HG02759 (cell line): ENCODE measurements around the gene JMJD7.

Experiments used
- ATAC-seq: cut with Tn5 transposase; IDR thresholded peaks from one replicate; pipeline ENCODE4 v1.9.1; 2021; ENCODE audit warnings: mild to moderate bottlenecking, moderate library complexity; ENCODE audit not compliant: unreplicated experiment

Gene JMJD7

GRCh38 chr15:41881086-41881485, 53.2 kb downstream of the JMJD7 start:
- ATAC-seq, result no peak

DNA sequence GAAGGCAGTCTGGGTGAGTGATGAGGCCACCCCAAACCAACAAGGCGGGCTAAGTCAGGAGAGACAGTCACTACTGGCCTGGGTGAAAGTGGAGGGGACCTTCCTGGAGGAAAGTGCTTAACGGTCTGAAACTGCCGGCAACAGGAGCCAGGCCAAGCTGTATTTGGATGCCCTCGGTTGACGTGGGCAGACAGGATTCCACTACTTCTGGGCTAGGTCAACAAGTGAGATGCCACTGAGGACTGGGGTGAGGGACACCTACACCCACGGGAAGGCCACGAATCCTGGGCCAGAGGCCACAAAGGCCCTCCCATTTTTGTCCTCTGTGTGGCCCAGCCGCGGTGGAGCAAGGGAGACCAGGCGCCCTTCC, 53.6 kb downstream of the JMJD7 start:
- no peak for ATAC-seq

DNA sequence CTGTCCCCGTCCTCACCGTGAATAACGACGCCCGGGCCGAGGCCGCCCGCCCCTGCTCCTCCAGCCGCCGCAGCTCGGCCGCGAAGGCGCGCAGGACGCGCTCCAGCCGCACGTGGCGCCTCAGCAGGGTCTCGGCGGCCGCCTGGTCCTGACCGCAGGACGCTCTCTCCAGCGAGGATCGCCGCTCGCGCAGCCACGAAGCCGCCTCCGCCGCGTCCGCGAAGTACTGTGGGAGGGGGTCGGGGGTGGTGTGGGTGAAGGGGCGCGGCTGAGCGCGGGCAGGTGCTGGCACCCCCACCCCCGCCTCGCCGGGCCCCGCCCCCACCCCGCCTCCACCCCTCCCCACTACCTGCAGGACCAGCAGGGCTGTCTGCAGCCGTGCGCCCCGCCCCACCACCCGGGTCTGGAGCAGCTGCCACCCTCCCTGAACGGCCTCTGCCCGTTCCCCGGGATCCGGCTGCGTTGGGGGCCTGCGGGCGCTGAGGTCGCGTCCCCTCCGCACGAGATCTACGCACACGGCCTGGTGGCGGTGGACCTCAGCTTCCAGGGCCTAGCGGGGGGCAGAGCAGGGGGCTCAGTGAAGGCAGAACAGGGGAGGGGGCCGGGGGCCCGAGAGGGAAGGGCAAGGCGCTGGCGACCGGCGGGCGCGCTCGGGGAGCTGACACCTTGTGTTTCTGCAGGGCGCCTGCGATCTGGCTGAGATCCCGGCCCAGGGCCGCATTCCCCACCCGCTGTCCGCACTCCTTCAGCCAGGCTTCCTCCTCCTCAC, 54.2 kb downstream of the JMJD7 start:
- ATAC-seq, result no peak

DNA sequence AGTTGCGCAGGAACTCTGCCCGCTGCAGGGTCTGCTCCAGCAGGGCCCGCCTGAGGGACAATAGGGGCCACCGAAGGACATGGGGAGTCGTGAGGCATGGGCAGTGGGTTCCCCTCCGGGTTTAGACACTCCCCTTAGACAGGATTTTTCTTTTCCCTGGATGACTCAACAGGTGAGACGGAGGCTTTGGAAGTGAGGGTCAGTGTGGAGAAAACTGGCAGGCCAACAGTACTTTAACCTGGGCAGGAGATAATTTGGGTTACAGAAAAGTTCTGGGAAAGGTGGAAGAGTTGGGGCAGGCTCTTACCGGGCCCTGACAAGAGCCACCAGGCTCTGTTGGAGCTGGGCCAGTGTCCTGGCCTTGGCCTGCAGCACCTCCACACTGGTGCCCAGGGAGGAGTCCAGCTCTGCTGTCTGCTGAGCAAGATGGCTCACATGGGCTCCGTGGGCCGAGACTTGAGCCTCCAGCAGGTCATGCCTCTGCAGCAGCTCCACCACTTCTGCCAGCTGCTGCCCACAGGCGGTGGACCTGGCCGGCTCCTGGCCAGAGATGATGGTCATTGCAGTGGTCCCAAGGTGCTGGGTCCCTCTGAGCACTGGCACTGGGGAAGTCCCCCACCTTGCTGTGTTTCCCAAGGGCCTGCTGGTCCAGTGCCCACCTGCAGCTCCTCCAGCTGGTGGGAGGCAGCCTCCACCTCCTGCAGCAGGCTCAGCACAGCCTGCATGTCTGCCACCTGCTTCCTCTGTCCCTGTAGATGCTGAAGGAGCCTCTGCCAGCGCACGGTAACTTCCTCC, 55.0 kb downstream of the JMJD7 start:
- no peak for ATAC-seq

DNA sequence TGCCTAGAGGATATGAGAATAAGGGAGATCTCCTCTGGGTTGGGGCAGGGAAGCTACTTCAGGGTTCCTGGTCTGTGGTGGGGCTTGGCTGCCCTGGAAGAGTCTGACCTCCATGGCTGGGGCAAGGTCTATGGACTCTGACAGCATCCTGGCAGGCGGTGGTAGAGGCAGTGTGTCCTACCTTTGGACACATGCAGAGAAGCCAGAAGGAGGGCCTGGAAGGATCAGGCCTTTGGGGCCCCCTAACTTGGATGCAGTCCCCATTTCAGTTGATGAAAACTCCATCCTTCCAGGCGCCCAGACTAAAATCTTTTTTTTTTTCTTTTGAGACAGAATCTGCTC, 55.6 kb downstream of the JMJD7 start:
- ATAC-seq, result no peak

DNA sequence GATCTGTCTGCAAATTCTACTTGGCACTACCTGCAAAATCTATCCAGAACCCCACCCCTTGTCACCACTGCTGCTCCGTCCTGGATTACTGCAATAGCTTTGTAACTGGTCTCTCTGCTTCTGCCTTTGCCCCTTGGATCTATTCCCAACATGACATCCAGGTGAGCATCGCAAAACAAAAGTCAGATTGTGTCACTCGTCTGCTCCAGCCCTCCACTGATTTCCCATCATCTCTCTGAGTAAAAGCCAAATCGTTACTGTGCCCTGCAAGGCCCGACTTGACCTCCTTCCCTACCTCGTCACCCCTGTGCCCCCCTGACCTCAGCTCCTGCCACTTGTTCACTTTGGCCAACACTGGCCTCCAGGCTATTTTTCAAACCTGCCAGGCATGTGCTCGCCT, 56.6 kb downstream of the JMJD7 start:
- no peak for ATAC-seq

GRCh38 chr15:41885321-41885720, 57.4 kb downstream of the JMJD7 start:
- no peak for ATAC-seq

GRCh38 chr15:41885841-41886240, 57.9 kb downstream of the JMJD7 start:
- ATAC-seq, result no peak

DNA sequence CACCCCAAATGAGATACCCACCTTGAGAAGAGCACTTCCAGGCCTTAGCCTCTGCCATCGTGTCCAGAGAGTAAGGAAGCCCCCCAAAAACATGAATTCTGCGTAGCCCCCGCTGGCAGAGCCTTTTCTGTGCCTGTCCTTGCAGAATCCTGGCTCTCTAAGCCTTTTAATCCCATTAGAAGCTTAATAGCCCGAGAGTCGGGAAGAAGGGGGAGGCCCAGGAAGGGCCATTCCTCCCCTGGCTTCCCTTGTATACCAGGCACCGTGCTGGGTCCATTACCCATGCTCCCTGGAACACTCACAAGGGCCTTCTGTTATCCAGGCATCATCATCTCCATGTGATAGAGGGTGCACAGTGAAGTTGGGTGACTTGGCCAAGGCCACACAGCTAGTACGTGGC, 58.8 kb downstream of the JMJD7 start:
- ATAC-seq, result no peak

DNA sequence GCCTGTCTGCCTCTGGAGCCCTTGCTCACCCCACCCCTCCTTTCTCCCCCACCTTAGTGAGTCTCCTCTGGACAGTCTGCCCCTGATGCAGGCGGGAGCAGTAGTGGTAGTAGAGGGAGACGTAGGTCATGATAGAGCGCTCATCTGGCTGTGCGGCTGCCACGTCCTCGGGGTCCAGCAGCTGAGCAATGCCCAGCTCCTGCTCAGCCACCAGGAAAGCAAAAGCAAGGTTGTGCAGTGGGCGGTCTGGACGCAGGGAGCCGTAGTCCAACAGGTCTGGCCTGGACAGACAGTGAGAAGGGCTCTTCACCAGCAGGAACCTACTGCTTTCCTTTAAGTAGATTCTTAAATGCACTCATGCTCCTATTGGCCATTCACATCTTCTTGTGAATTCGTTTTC, 59.3 kb downstream of the JMJD7 start:
- no peak for ATAC-seq
